Lung (tissue), 12 donors: Measurements from ENCODE around the gene ANK3. TPM values are rescaled to one million over a fixed set of nuclear protein-coding genes. Genes with fewer than 3 reads are reported as not detected.

Source experiments
- ATAC-seq: fragments of 200-7000 bp; cut with Tn5 transposase; one replicate; pipeline ENCODE4 v1.9.1; 2020; ENCODE audit warnings: moderate number of reproducible peaks; ENCODE audit not compliant: insufficient read depth, low FRiP score
- DNase-seq, 3 donors: peaks; one replicate each; pipeline ENCODE4 v3.0.0-alpha.2; 2013 to 2017
- H3K27ac ChIP-seq, 2 donors: one replicate each; pipeline ENCODE4 v1.5.1; 2013; ENCODE audit warnings: mild to moderate bottlenecking in 2 of 2, moderate library complexity in 2 of 2, control low read depth in 1 of 2, inconsistent platforms in 1 of 2, low read depth in 1 of 2, low read length in 1 of 2
- H3K27me3 ChIP-seq, 3 donors: one replicate each; pipeline ENCODE4 v1.5.1; 2013; ENCODE audit warnings: low read length in 2 of 3; ENCODE audit not compliant: control insufficient read depth in 3 of 3, insufficient read depth in 3 of 3
- H3K36me3 ChIP-seq, 4 donors: one replicate each; pipeline ENCODE4 v1.5.1; 2013; ENCODE audit warnings: low read length in 4 of 4, mild to moderate bottlenecking in 1 of 4, moderate library complexity in 1 of 4; ENCODE audit not compliant: control insufficient read depth in 4 of 4, insufficient read depth in 4 of 4
- H3K4me1 ChIP-seq, 5 donors: one replicate each; pipeline ENCODE4 v1.5.1; 2013; ENCODE audit warnings: low read length in 5 of 5, mild to moderate bottlenecking in 2 of 5, moderate library complexity in 1 of 5; ENCODE audit not compliant: control insufficient read depth in 5 of 5, insufficient read depth in 5 of 5
- H3K4me3 ChIP-seq: one replicate; pipeline ENCODE4 v1.5.1; 2013; ENCODE audit warnings: mild to moderate bottlenecking, control low read depth, moderate library complexity
- H3K9ac ChIP-seq, 2 donors: one replicate each; pipeline ENCODE4 v1.5.1; 2013; ENCODE audit warnings: low read length in 2 of 2, control low read depth in 1 of 2; ENCODE audit not compliant: insufficient read depth in 1 of 2
- H3K9me3 ChIP-seq, 4 donors: one replicate each; pipeline ENCODE4 v1.5.1; 2013; ENCODE audit warnings: low read length in 3 of 4, mild to moderate bottlenecking in 1 of 4, moderate library complexity in 1 of 4; ENCODE audit not compliant: control insufficient read depth in 4 of 4, insufficient read depth in 3 of 4
- CTCF ChIP-seq: IDR thresholded peaks from 2 replicates; pipeline ENCODE4 v1.5.1; 2012; ENCODE audit warnings: mild to moderate bottlenecking; ENCODE audit errors: control extremely low read depth, extremely low read depth
- WGBS, 2 donors: extraction: QIAGEN DNeasy Blood & Tissue Kit; methylation state at CpG; one replicate each; pipeline ENCODE4 v1.1.7; 2013; 5-methylcytosine and 5-hydroxymethylcytosine counted together
- polyA plus RNA-seq, 2 donors: library from polyadenylated mRNA; stranded (reverse); fragments of 200-250 nt; gene quantifications; one replicate each; pipeline ENCODE4 v1.2.1, GENCODE V29; 2013
- total RNA-seq, 2 donors: library from RNA; depleted of rRNA in 1 of 2; stranded (reverse); fragments of >200 nt in 1 of 2; gene quantifications; one replicate each; pipeline ENCODE4 v1.2.1, GENCODE V29; 2014 to 2021
- donor health status: control.
- donor health status: control.
- donor health status: Bipolar disorder and iron deficiency.
- donor health status: healthy.
- donor health status: DM: yes; HTN: yes; CAD: no.

Gene ANK3
- total and polyA plus RNA-seq, 4 donors, result 10.4 to 96.0 (median 46.4) TPM

GRCh38 chr10:60048091-60048501, 341.6 kb downstream of the ANK3 start:
- Histone ChIP-seq H3K4me1 (peaks cover 0 to 28% (median 6%) of the 10 kb centered on the region in 5 donors), H3K27ac (no peak overlapping the region), H3K27me3 (no peaks in the 10 kb centered on the region), H3K36me3 (no peaks in the 10 kb centered on the region), H3K9ac (no peak overlapping the region), H3K4me3 (no peak overlapping the region), H3K9me3 (no peaks in the 10 kb centered on the region)
- peak; percentile 1 for TF ChIP-seq CTCF
- ATAC-seq (no peak), DNase-seq (peak; percentile 19 to 63 (median 33))

GRCh38 chr10:60045571-60045970, 344.1 kb downstream of the ANK3 start:
- Histone ChIP-seq H3K9ac (no peak overlapping the region), H3K4me1 (peaks cover 0 to 52% (median 29%) of the 10 kb centered on the region in 5 donors), H3K4me3 (no peak overlapping the region), H3K36me3 (peaks cover 0 to 12% (median 0%) of the 10 kb centered on the region in 4 donors), H3K27ac (no peak overlapping the region), H3K9me3 (no peaks in the 10 kb centered on the region), H3K27me3 (no peaks in the 10 kb centered on the region)
- DNase-seq, result no peak
- no peak for TF ChIP-seq CTCF
- no peak for ATAC-seq

- Histone ChIP-seq H3K9me3 (no peaks in the 10 kb centered on the region), H3K27ac (no peak overlapping the region), H3K4me1 (peaks cover 0 to 58% (median 30%) of the 10 kb centered on the region in 5 donors), H3K9ac (no peak overlapping the region), H3K27me3 (no peaks in the 10 kb centered on the region), H3K4me3 (no peak overlapping the region), H3K36me3 (peaks cover 0 to 12% (median 0%) of the 10 kb centered on the region in 4 donors)
- DNase-seq, result peak in 2 of 3 donors; percentile 40 to 51
- TF ChIP-seq CTCF, result no peak
- 90 to 95% methylated on average over 2 of the region's 2 CpGs for WGBS, 2 donors
- ATAC-seq, result no peak
These were observed 344.7 kb downstream of the ANK3 start for GRCh38 chr10:60044971-60045370.

GRCh38 chr10:60044242-60044641, 345.4 kb downstream of the ANK3 start:
- H3K9ac ChIP-seq, result no peak overlapping the region
- TF ChIP-seq CTCF, result no peak
- 86 to 87% methylated on average over 2 of the region's 2 CpGs for WGBS, 2 donors
- DNase-seq (peak in 2 of 3 donors; percentile 89 to 96), ATAC-seq (no peak)
- no peaks in the 10 kb centered on the region for H3K9me3 ChIP-seq
- no peak overlapping the region for H3K27ac ChIP-seq
- H3K27me3 ChIP-seq, result no peaks in the 10 kb centered on the region
- no peak overlapping the region for H3K4me3 ChIP-seq
- peaks cover 0 to 12% (median 0%) of the 10 kb centered on the region in 4 donors for H3K36me3 ChIP-seq
- H3K4me1 ChIP-seq, result peaks cover 0 to 64% (median 32%) of the 10 kb centered on the region in 5 donors
